Lower leg skin (tissue), 3 donors: ENCODE measurements around the gene RAMP3.

Source experiments
- POLR2A ChIP-seq, 2 donors: fragments of 450-650 bp; IDR thresholded peaks; one replicate each; pipeline ENCODE4 v1.6.1; 2016 to 2017; ENCODE audit warnings: antibody characterized with exemption in 2 of 2, mild to moderate bottlenecking in 1 of 2, moderate library complexity in 1 of 2
- TF ChIP-seq, protein P1 (sequence below), 3 donors: fragments of 450-650 bp; IDR thresholded peaks; one replicate each; pipeline ENCODE4 v1.5.1; 2016; ENCODE audit warnings: antibody characterized with exemption in 3 of 3, mild to moderate bottlenecking in 3 of 3, moderate library complexity in 2 of 3

DNA sequence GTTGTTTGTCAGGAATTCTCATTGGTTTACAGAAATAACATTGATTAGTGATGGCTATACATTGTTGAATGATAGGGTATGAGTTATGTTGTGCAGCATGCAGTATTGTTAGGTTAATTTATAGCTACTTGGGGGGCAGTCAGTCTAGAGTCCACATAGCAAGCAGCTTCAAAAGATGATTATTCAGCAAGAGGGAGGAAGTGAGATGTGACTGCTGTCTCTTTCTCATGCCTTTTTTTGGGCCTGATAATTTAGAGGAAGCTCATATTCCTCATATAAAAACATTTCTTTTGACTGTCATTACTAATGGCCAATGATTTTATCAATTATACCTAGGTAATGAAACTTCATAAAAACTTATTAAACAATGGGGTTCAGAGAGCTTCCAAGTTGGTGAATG lies 42.7 kb upstream of the RAMP3 start:
- TF ChIP-seq, protein P1, sequence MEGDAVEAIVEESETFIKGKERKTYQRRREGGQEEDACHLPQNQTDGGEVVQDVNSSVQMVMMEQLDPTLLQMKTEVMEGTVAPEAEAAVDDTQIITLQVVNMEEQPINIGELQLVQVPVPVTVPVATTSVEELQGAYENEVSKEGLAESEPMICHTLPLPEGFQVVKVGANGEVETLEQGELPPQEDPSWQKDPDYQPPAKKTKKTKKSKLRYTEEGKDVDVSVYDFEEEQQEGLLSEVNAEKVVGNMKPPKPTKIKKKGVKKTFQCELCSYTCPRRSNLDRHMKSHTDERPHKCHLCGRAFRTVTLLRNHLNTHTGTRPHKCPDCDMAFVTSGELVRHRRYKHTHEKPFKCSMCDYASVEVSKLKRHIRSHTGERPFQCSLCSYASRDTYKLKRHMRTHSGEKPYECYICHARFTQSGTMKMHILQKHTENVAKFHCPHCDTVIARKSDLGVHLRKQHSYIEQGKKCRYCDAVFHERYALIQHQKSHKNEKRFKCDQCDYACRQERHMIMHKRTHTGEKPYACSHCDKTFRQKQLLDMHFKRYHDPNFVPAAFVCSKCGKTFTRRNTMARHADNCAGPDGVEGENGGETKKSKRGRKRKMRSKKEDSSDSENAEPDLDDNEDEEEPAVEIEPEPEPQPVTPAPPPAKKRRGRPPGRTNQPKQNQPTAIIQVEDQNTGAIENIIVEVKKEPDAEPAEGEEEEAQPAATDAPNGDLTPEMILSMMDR (IDR thresholded peaks at IDR 0.05), result no peak
- no peak for TF ChIP-seq POLR2A (IDR thresholded peaks at IDR 0.05)
